AG04449 (cell line): Measurements from ENCODE around the gene PHACTR2.

ENCODE experiments used
- CTCF ChIA-PET: fragments of 350-600 bp; formaldehyde crosslinking; extraction: SDS; loops from one replicate; lab custom pipeline; 2021; ENCODE audit warnings: antibody characterized with exemption; lab: Yijun Ruan, JAX
- POLR2A ChIA-PET: fragments of 400-600, 350-600 bp; formaldehyde crosslinking; extraction: SDS; loops from one replicate; lab custom pipeline; 2020; ENCODE audit warnings: antibody characterized with exemption, inconsistent platforms; lab: Yijun Ruan, JAX
- DNase-seq: peaks from one replicate; pipeline ENCODE4 v3.0.0-alpha.2; 2010; ENCODE audit warnings: low read depth, low spot score
- H3K4me3 ChIP-seq: 2 replicates; pipeline ENCODE4 v1.5.1; 2011; ENCODE audit warnings: low read depth, mild to moderate bottlenecking, control low read depth, low read length
- TF ChIP-seq, protein P1 (sequence below): IDR thresholded peaks from one replicate; pipeline ENCODE4 v1.5.1; 2011; ENCODE audit warnings: mild to moderate bottlenecking, moderate library complexity, low read length, control low read depth, inconsistent platforms; ENCODE audit not compliant: insufficient read depth; ENCODE audit errors: missing control alignments

Gene PHACTR2

DNA sequence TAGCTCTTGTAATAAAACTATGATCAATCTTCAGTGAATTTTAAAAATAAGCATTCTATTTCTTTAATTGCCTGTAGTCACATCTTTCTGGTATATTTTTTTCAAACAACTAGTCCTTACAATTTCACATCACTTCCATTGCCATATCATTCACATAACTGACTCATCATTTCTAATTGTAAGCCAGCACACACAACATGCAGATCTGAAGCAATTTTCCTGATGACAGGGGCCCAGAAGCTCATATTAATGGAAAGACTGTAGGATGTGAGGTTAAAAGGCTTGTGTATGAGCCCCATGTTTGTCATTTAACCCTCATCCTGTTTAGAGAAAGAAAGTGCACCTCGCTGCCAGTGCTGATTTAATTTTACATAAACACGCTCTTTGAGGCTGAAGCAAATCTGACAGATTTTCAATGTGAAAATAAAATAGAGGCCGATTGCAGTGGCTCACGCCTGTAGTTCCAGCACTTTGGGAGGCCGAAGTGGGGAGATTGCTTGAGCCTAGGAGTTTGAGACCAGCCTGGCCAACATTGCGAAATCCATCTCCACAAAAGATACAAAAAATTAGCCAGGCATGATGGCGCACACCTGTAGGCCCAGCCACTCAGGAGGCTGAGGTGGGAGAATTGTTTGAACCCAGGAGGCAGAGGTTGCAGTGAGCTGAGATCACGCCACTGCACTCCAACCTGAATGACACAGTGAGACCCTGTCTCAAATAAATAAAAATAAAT, 125.2 kb downstream of the PHACTR2 start:
- H3K4me3 ChIP-seq = no peak overlapping the region
- TF ChIP-seq, protein P1, sequence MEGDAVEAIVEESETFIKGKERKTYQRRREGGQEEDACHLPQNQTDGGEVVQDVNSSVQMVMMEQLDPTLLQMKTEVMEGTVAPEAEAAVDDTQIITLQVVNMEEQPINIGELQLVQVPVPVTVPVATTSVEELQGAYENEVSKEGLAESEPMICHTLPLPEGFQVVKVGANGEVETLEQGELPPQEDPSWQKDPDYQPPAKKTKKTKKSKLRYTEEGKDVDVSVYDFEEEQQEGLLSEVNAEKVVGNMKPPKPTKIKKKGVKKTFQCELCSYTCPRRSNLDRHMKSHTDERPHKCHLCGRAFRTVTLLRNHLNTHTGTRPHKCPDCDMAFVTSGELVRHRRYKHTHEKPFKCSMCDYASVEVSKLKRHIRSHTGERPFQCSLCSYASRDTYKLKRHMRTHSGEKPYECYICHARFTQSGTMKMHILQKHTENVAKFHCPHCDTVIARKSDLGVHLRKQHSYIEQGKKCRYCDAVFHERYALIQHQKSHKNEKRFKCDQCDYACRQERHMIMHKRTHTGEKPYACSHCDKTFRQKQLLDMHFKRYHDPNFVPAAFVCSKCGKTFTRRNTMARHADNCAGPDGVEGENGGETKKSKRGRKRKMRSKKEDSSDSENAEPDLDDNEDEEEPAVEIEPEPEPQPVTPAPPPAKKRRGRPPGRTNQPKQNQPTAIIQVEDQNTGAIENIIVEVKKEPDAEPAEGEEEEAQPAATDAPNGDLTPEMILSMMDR = no peak
- ChIA-PET CTCF (no interaction called here), POLR2A (interaction anchor here (0.6 kb wide), 1 partner anchor 40 kb away, joined by 3 read pairs; the partner anchor contains the start of gene LTV1)
- DNase-seq = no peak

DNA sequence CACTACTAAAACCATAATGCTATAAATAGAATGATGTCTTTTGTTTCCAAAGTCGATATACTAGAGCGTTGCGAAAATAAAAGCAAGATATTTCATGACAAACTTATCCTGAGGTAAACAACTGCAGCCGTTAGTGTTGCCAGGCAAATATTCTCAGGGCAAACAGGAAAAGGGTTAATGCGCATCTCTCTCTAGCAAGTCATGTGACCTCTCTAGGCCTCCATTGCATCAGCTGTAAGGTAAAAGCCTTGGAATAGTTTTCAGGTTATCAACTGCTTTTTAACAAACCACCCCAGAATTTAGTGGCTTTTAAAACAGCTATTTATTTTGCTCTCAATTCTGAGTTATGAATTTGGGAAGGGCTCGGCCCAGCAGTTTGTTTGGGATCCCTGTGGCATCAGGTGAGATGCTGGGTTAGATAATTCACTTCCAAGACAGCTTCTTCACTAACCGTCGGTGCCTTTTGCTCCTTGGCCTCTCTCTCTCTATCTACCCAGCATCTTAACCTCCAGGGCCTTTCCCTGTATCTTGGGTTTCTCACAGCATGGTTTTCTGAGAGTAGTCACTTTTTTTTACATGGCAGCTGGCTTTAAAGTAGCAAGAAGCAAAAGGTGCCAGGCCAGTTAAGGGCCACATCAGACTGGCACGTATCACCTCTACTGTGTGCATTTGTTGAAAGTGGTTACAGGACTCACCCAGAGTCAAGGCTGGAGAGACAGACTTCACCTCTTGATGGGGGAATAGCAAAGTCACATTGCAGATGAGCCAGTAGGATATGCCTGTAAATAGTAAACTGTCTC, 126.2 kb downstream of the PHACTR2 start:
- DNase-seq = no peak
- ChIA-PET POLR2A (no interaction called here), CTCF (no interaction called here)
- no peak overlapping the region for H3K4me3 ChIP-seq
- TF ChIP-seq, protein P1 = no peak

DNA sequence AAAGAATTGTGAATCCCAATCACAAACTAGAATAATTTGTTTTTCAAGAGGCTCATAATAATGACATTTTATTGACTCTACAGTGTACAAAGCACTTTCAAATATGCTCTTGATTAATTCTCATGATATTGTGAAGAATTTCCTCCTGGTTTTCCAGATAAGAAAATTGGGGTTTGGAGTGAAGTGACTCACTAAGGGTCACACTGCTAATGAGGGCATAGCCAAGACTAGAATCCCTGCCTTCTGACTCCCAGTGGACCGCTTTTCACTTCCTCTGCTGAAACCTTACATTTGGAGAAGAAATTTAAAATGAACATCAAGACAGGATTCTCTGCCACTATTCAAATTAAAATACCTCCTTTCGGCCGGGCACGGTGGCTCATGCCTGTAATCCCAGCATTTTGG, 127.1 kb downstream of the PHACTR2 start:
- POLR2A ChIA-PET = no interaction called here
- H3K4me3 ChIP-seq = no peak overlapping the region
- TF ChIP-seq, protein P1 = no peak
- CTCF ChIA-PET = no interaction called here
- no peak for DNase-seq

DNA sequence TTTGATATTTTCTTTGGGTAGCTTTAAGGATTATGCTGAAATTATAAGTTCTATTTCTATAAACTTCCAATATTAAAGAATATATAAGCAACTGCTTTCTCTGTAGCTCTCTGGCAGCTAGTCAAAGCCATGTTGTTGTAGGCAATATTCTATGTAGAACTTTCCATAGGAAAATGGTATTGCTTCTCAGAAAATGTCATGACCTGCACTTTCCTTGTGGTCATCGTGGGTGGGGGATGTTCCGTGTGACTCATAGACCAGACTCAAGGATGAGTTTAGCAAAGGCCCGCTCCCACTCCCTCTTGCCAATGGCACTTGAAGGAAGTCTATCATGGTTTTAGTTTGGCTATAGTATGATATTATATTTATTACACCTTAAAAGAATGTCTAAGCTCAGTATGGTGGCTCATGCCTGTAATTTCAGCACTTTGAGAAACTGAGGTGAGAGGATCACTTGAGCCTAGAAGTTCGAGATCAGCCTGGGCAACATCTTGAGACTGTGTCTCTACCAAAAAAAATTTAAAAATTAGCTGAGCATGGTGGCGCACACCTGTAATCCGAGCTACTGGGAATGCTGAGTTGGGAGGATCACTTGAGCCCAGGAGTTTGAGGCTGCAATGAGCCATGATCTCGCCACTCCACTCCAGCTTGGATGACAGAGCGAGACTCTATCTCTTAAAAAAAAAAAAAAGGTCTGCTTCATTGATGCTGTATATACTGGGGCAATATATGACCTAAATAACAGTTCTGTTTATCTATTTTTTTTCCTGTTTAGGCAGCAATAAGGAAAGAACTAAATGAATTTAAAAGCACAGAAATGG, 128.7 kb downstream of the PHACTR2 start:
- TF ChIP-seq, protein P1 = no peak
- no peak overlapping the region for H3K4me3 ChIP-seq
- DNase-seq = no peak
- ChIA-PET POLR2A (interaction anchor here (0.6 kb wide), 1 partner anchor 120 kb away, joined by 3 read pairs; no protein-coding TSS in a partner anchor), CTCF (interaction anchor here (1.0 to 1.5 kb wide), 3 partner anchors 15 to 250 kb away, joined by 3 read pairs; no protein-coding TSS in a partner anchor)

DNA sequence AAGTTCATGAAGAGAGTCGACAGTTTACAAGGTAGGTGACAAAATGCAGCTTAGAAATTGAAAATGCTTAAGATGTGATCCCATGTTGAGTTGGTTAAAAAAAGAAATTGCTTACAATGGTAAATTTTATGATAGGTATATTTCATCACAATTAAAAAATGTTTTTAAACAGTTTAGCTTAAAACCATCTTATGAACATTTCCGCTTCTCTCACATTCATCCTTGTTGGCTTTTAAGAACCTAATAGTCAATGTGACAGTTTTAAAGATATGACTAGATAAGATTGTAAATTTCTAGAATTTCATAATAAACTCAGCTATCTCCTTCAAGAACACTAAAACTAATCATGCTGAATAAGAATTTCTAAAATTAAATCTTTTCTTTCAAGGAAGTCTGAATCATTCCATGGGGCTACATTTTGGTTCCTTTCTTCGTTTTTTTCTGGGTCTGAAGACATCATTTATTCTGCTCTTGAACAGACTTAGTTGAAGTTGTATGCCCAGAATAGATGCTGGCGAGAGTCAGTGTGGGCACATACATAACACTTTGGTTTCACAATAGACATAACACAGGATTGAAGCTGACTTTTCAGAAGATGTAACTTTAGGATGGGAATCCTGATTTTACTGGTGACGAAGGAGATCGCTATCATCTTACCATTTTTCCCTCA, 129.5 kb downstream of the PHACTR2 start:
- ChIA-PET CTCF (interaction anchor here (1.0 to 1.5 kb wide), 3 partner anchors 14 to 251 kb away, joined by 3 read pairs; no protein-coding TSS in a partner anchor), POLR2A (interaction anchor here (0.7 kb wide), 1 partner anchor 129 kb away, joined by 4 read pairs; no protein-coding TSS in a partner anchor)
- H3K4me3 ChIP-seq = no peak overlapping the region
- no peak for DNase-seq
- TF ChIP-seq, protein P1 = no peak
